GM18508 (cell line): ENCODE data around the gene OR13J1.

Experiments used
- ATAC-seq: cut with Tn5 transposase; IDR thresholded peaks from one replicate; pipeline ENCODE4 v1.9.1; 2021; ENCODE audit warnings: moderate number of reproducible peaks; ENCODE audit not compliant: insufficient read depth, unreplicated experiment

The OR13J1 gene

DNA sequence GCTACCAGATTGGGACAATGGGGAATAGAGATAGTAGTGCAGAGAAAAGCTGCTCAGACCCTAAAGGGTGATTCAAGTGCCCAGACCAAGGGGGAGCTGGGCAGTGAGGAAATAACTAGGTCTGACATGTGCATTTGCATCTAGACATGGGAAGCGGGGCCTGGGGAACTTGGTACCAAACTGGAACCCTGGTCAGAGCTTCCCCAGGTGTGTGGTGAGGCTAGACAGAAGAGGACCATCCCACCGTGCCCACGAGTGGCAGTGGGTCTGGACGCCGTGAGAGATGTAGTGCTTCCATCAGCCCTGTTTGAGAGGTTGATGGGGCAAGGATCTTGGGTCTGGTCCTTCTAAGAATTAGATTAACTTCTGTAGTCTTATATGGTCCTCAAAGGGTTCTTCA, 33.6 kb downstream of the OR13J1 start:
- no peak for ATAC-seq

DNA sequence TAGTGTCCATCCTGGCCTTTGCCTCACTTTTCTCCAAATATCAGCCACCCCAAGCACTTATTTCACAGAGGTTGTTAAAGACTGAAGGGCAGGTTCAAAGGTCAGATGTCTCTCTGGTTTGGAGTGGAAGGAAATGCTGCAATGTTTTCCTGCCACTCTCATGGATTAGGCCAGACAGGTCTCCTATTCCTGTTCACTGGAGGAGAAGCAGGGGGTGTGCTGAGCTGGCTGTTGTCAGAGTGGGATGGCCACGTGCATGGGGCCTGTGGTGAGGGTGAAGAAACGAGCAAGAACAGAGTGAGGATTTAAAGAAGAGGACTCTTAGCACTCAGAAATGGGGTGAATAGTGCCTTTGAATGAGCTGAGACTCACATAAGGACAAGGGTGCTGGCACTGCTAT, 34.4 kb downstream of the OR13J1 start:
- no peak for ATAC-seq

- ATAC-seq = no peak
These were observed 35.0 kb downstream of the OR13J1 start for GRCh38 chr9:35835216-35835632.

GRCh38 chr9:35834260-35835215, 35.7 kb downstream of the OR13J1 start:
- no peak for ATAC-seq

- ATAC-seq = no peak
These were observed 37.4 kb downstream of the OR13J1 start for GRCh38 chr9:35832814-35833213.

DNA sequence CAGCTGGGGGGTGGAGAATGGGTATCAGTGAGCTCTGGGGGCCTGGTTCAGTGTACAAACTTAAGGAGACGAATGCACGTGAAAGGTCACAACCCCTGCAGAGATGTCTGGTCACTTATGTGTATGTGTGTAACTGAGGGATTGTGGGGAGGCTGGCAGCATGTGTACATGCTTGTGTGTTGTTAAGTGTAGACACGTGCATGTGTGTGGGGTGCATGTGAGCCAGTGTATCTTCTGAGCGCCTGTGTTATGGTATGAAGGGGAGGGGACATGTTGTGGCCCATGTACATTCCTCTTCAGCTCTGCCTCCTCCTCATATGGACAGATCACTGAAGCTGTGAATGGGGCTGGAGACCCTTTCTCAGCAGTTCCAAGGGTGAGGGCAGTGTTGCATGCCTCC, 39.2 kb downstream of the OR13J1 start:
- no peak for ATAC-seq

DNA sequence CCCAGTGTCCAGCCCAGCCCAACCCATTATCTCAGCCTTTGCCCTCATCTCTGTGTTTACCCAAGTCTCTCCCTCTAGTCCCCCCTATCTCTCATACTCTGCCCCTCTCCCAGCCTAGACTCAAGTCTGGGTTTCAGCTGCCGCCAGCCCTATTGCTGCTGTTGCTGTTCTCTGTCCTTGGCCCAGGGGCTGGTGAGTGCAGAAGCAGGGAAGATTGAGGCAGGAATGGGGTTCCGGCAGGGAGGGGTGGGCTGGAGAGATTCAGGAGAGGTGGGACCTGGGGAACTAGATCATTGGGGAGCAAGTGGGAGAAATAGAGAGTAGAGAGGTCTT, 40.5 kb downstream of the OR13J1 start:
- ATAC-seq = no peak

- ATAC-seq = no peak
These were observed 41.0 kb downstream of the OR13J1 start, which contains the start of gene TMEM8B for GRCh38 chr9:35829084-35829763. TMEM8B (plus strand) TSS chr9:35829228; CDS start chr9:35829448, 220 bp downstream.

GRCh38 chr9:35828716-35829083, 41.5 kb downstream of the OR13J1 start, which contains the start of gene FAM221B:
FAM221B (minus strand) TSS chr9:35828732; CDS start chr9:35826161, 2,571 bp downstream.
- no peak for ATAC-seq

DNA sequence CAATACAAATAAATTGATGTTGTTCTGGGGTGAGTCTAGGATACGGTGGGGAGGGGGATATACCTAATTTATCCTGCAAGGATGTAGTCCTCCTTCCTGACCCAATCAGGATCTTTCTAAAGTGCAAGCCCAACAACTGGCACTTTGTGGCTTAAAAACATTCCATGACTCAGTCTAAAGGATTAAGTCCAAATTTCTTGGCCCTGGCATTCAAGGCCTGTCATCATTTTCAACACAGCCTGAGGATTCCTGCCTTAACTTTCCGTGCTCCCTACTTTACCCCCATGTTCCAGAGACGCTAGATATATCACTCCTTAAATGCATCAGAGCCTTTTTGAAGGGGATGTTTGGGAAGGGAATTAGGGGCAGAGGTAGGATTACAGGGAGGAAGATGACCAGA, 42.7 kb downstream of the OR13J1 start:
- ATAC-seq = no peak

GRCh38 chr9:35826071-35826701, 44.0 kb downstream of the OR13J1 start:
- ATAC-seq = no peak

DNA sequence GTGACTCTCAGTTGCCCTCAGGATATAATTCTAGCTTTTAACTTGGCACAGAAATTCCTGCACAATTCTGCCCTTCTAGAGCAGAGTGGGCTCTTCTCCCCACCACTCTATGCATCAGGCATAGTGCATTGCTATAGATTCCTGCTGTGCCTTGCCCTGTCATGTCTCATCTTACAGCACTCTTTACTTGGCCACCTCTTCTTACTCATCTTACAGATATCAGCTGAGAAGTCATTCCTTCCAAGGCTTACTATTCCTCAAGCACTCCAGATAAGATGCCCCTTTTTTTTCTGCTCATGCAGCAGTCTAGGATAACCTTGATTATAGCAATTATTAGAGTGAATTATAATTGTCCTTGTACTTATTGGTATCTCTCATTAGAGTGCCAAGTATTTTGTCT, 47.3 kb downstream of the OR13J1 start:
- no peak for ATAC-seq

DNA sequence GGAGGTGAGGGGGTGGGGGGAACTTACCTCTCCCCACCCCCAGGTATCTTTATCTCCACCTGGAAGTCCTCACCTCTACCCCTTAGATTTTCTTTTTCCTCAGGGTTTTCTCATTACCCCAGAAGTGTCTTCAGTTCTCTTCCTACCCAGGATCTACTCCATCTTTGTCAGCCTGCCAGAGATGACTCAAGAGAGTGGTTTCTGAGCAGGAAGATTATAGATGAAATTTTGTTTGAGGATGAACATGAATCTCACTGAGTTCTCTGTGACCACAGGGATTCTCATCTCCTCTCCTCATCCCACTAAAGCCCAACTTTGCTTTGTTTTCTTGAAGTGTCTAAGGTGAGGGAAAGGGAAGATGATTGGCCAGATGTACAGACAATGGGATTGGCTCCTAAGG, 50.1 kb downstream of the OR13J1 start:
- no peak for ATAC-seq
